DOHH2 (cell line): Measurements from ENCODE around the gene CEACAM6.
"Not testable (repeated sequence)": the region's sequence is repeated elsewhere in the genome, so short reads cannot be mapped to it uniquely, and the experiment has no call there.

Source experiments
- EZH2phosphoT487 ChIP-seq: fragments of 200-600 bp; sonication (generic); IDR thresholded peaks from 2 replicates; pipeline ENCODE4 v1.6.1; 2017; ENCODE audit warnings: borderline replicate concordance, mild to moderate bottlenecking, antibody characterized with exemption, low read length, moderate library complexity, mixed read lengths
- TF ChIP-seq, protein P1 (sequence below): fragments of 200-600 bp; sonication (generic); IDR thresholded peaks from one replicate; pipeline ENCODE4 v1.5.1; 2014; ENCODE audit warnings: antibody characterized with exemption, mild to moderate bottlenecking, low read depth, low read length; ENCODE audit not compliant: poor library complexity, severe bottlenecking

DNA sequence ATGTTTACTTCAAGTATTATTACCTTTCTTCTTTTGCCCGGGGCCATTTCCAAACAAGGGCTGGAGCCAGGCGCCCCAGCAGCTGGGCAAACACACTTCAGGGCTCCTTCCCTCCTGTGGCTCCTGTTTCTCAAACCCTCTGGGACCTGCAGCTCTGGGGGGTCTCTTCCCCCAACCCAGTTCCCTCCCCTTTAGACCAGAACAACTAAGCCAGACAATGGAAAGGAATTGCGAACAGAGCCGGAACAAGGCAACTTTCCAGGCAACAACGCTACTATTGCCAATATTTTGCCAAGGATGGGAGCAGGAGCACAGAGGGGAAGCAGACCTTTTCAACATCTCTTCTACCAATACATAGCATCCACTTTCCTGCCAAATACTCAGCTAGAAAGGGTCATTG, 33.7 kb downstream of the CEACAM6 start:
- TF ChIP-seq, protein P1, sequence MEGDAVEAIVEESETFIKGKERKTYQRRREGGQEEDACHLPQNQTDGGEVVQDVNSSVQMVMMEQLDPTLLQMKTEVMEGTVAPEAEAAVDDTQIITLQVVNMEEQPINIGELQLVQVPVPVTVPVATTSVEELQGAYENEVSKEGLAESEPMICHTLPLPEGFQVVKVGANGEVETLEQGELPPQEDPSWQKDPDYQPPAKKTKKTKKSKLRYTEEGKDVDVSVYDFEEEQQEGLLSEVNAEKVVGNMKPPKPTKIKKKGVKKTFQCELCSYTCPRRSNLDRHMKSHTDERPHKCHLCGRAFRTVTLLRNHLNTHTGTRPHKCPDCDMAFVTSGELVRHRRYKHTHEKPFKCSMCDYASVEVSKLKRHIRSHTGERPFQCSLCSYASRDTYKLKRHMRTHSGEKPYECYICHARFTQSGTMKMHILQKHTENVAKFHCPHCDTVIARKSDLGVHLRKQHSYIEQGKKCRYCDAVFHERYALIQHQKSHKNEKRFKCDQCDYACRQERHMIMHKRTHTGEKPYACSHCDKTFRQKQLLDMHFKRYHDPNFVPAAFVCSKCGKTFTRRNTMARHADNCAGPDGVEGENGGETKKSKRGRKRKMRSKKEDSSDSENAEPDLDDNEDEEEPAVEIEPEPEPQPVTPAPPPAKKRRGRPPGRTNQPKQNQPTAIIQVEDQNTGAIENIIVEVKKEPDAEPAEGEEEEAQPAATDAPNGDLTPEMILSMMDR, result not testable (repeated sequence)
- not testable (repeated sequence) for TF ChIP-seq EZH2phosphoT487
